Panc1 (cell line): ENCODE measurements around the gene ENO4. TPM values are rescaled to one million over a fixed set of nuclear protein-coding genes. Genes with fewer than 3 reads are reported as not detected.

Experiments
- ATAC-seq: fragments of 200-7000 bp; cut with Tn5 transposase; 2 replicates; pipeline ENCODE4 v1.9.1; 2020; ENCODE audit warnings: mild to moderate bottlenecking, moderate library complexity
- BruUV-seq: library from RNA; stranded (reverse); fragments of 400-500 nt; replicated peaks from 2 replicates; lab custom pipeline; 2021; lab: Mats Ljungman, UMichigan
- CTCF ChIA-PET: fragments of 300-600 bp; sonication (Branson Sonifier 250); formaldehyde crosslinking; loops from one replicate; lab custom pipeline; 2022; ENCODE audit warnings: antibody characterized with exemption; lab: Charles Lee
- POLR2A ChIA-PET: fragments of 300-600 bp; sonication (Branson Sonifier 250); formaldehyde crosslinking; loops from one replicate; lab custom pipeline; 2022; ENCODE audit warnings: antibody characterized with exemption; lab: Charles Lee
- DNase-seq: peaks from one replicate; pipeline ENCODE4 v3.0.0-alpha.2; 2010; ENCODE audit warnings: low read depth, low spot score
- H3K27ac ChIP-seq: 2 replicates; pipeline ENCODE4 v1.5.1; 2011; ENCODE audit warnings: mild to moderate bottlenecking, low read length, inconsistent platforms
- H3K27me3 ChIP-seq: fragments of 200-500 bp; sonication (Bioruptor generic); 2 replicates; pipeline ENCODE4 v1.6.0; 2014; ENCODE audit warnings: low read length, inconsistent platforms; ENCODE audit not compliant: control insufficient read depth, insufficient read depth
- H3K36me3 ChIP-seq: fragments of 200-500 bp; sonication (Bioruptor generic); 2 replicates; pipeline ENCODE4 v1.5.1; 2014; ENCODE audit warnings: inconsistent platforms, mild to moderate bottlenecking, low read length, moderate library complexity; ENCODE audit not compliant: control insufficient read depth, insufficient read depth
- H3K4me1 ChIP-seq: 2 replicates; pipeline ENCODE4 v1.5.1; 2011; ENCODE audit warnings: inconsistent platforms, mild to moderate bottlenecking, low read length, moderate library complexity; ENCODE audit not compliant: control insufficient read depth, insufficient read depth
- H3K4me3 ChIP-seq, 2 experiments: 2 replicates each; pipeline ENCODE4 v1.5.1; 2011 to 2012; ENCODE audit warnings: low read depth in 2 of 2, low read length in 2 of 2, mild to moderate bottlenecking in 2 of 2, inconsistent platforms in 1 of 2, moderate library complexity in 1 of 2
- H3K9me3 ChIP-seq: fragments of 200-500 bp; sonication (Bioruptor generic); 2 replicates; pipeline ENCODE4 v1.5.1; 2014; ENCODE audit warnings: low read depth, mild to moderate bottlenecking, inconsistent platforms, low read length, moderate library complexity; ENCODE audit not compliant: control insufficient read depth, insufficient read depth
- POLR2AphosphoS5 ChIP-seq: IDR thresholded peaks from 2 replicates; pipeline ENCODE4 v1.6.1; 2012; ENCODE audit warnings: mild to moderate bottlenecking, low read depth, low read length, moderate library complexity
- SIN3A ChIP-seq: IDR thresholded peaks from 2 replicates; pipeline ENCODE4 v1.6.1; 2012; ENCODE audit warnings: low read depth, mild to moderate bottlenecking, low read length, moderate library complexity, borderline replicate concordance; ENCODE audit not compliant: insufficient read depth
- TCF7L2 ChIP-seq: IDR thresholded peaks from 2 replicates; pipeline ENCODE4 v1.6.1; 2011; ENCODE audit warnings: mild to moderate bottlenecking, low read depth, low read length, inconsistent platforms
- in situ Hi-C: cut with HindIII; loops from 2 replicates; pipeline ENCODE4 v1.10.0; 2016; ENCODE audit warnings: low sequenced_read_pairs, low pct_unique_long_range_greater_than_20kb
- intact Hi-C: fragments of 100-400 bp; cut with micrococcal nuclease; formaldehyde crosslinking; loops from one replicate; pipeline ENCODE4 v1.10.0; 2022; ENCODE audit not compliant: unreplicated experiment
- total RNA-seq: library from RNA; stranded (reverse); gene quantifications from one replicate; pipeline ENCODE4 v1.2.1, GENCODE V29; 2021; ENCODE audit not compliant: unreplicated experiment
- TF ChIP-seq, protein P1 (sequence below): fragments of 450-650 bp; IDR thresholded peaks from 2 replicates; pipeline ENCODE4 v1.5.1; 2017; ENCODE audit warnings: mild to moderate bottlenecking
- TF ChIP-seq, protein P2 (sequence below), 2 experiments: IDR thresholded peaks; 2 replicates each; pipeline ENCODE4 v1.6.1; 2011 to 2012; ENCODE audit warnings: low read depth in 2 of 2, control low read depth in 1 of 2, low read length in 1 of 2, mild to moderate bottlenecking in 1 of 2, moderate library complexity in 1 of 2; ENCODE audit not compliant: insufficient read depth in 1 of 2

Gene ENO4
- total RNA-seq, 1 experiment from 2014 or later: 0.15 TPM

GRCh38 chr10:116840389-116841075 is 8.8 kb upstream of the ENO4 start:
- Histone ChIP-seq H3K27me3 (no peaks in the 10 kb centered on the region), H3K4me3 (no peak overlapping the region), H3K9me3 (no peaks in the 10 kb centered on the region), H3K4me1 (no peaks in the 10 kb centered on the region; the same call in 1 of the 2 replicates), H3K27ac (no peak overlapping the region), H3K36me3 (no peaks in the 10 kb centered on the region)
- DNase-seq: no peak
- CTCF ChIA-PET: interaction anchor here (0.6 kb wide), 1 partner anchor 166 kb away, joined by 3 read pairs; no protein-coding TSS in a partner anchor
- intact Hi-C loops: no loop called here
- no peak for ATAC-seq
- no TSS peak for BruUV-seq
- no peak for TF ChIP-seq SIN3A
- TF ChIP-seq, protein P1, sequence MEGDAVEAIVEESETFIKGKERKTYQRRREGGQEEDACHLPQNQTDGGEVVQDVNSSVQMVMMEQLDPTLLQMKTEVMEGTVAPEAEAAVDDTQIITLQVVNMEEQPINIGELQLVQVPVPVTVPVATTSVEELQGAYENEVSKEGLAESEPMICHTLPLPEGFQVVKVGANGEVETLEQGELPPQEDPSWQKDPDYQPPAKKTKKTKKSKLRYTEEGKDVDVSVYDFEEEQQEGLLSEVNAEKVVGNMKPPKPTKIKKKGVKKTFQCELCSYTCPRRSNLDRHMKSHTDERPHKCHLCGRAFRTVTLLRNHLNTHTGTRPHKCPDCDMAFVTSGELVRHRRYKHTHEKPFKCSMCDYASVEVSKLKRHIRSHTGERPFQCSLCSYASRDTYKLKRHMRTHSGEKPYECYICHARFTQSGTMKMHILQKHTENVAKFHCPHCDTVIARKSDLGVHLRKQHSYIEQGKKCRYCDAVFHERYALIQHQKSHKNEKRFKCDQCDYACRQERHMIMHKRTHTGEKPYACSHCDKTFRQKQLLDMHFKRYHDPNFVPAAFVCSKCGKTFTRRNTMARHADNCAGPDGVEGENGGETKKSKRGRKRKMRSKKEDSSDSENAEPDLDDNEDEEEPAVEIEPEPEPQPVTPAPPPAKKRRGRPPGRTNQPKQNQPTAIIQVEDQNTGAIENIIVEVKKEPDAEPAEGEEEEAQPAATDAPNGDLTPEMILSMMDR: no peak
- TF ChIP-seq POLR2AphosphoS5: no peak
- TF ChIP-seq TCF7L2: no peak
- TF ChIP-seq, protein P2, sequence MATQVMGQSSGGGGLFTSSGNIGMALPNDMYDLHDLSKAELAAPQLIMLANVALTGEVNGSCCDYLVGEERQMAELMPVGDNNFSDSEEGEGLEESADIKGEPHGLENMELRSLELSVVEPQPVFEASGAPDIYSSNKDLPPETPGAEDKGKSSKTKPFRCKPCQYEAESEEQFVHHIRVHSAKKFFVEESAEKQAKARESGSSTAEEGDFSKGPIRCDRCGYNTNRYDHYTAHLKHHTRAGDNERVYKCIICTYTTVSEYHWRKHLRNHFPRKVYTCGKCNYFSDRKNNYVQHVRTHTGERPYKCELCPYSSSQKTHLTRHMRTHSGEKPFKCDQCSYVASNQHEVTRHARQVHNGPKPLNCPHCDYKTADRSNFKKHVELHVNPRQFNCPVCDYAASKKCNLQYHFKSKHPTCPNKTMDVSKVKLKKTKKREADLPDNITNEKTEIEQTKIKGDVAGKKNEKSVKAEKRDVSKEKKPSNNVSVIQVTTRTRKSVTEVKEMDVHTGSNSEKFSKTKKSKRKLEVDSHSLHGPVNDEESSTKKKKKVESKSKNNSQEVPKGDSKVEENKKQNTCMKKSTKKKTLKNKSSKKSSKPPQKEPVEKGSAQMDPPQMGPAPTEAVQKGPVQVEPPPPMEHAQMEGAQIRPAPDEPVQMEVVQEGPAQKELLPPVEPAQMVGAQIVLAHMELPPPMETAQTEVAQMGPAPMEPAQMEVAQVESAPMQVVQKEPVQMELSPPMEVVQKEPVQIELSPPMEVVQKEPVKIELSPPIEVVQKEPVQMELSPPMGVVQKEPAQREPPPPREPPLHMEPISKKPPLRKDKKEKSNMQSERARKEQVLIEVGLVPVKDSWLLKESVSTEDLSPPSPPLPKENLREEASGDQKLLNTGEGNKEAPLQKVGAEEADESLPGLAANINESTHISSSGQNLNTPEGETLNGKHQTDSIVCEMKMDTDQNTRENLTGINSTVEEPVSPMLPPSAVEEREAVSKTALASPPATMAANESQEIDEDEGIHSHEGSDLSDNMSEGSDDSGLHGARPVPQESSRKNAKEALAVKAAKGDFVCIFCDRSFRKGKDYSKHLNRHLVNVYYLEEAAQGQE (IDR thresholded peaks at IDR 0.05; ENCODE audit: insufficient read depth in 1 of 2, low read depth in 2 of 2, low read length in 1 of 2): no peak
- POLR2A ChIA-PET: interaction anchor here (1.2 to 1.3 kb wide), 2 partner anchors 9 to 46 kb away, joined by 4 to 6 read pairs; partner anchors contain the start of gene ENO4
- in situ Hi-C loops: no loop called here

DNA sequence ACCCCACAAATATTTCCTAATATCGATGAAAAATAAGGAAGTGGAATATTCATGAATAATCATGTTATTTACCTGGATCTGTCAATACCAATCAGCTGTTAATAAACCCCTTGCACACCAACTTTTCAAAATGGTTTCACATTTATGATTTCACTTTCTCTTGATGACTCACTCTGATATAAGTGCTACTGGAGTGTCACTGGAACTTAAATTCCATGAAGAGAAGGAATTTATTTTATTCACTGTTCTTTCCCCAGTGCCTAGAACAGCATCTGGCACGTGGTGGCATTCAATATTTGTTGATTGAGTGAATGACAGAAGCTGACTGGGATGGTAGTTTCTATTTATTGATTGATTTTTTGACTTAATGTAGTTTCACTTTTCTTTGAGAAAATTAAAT is 3.5 kb upstream of the ENO4 start:
- Histone ChIP-seq H3K27ac (no peak overlapping the region), H3K27me3 (no peaks in the 10 kb centered on the region), H3K4me3 (no peak overlapping the region), H3K36me3 (peaks cover 5% of the 10 kb centered on the region; the same call in 1 of the 2 replicates), H3K4me1 (peaks cover 9% of the 10 kb centered on the region), H3K9me3 (no peaks in the 10 kb centered on the region)
- ATAC-seq: no peak
- BruUV-seq: no TSS peak
- in situ Hi-C loops (no loop called here), intact Hi-C loops (no loop called here)
- ChIA-PET CTCF (no interaction called here), POLR2A (no interaction called here)
- no peak for DNase-seq
- TF ChIP-seq POLR2AphosphoS5 (no peak), TCF7L2 (no peak), SIN3A (no peak)
- TF ChIP-seq, protein P1: no peak
- TF ChIP-seq, protein P2 (IDR thresholded peaks at IDR 0.05; ENCODE audit: insufficient read depth in 1 of 2, low read depth in 2 of 2, low read length in 1 of 2): no peak
